Measurements from ENCODE around the gene VGF.
"Not testable (repeated sequence)": the region's sequence is repeated elsewhere in the genome, so short reads cannot be mapped to it uniquely, and the experiment has no call there.

The VGF gene

DNA sequence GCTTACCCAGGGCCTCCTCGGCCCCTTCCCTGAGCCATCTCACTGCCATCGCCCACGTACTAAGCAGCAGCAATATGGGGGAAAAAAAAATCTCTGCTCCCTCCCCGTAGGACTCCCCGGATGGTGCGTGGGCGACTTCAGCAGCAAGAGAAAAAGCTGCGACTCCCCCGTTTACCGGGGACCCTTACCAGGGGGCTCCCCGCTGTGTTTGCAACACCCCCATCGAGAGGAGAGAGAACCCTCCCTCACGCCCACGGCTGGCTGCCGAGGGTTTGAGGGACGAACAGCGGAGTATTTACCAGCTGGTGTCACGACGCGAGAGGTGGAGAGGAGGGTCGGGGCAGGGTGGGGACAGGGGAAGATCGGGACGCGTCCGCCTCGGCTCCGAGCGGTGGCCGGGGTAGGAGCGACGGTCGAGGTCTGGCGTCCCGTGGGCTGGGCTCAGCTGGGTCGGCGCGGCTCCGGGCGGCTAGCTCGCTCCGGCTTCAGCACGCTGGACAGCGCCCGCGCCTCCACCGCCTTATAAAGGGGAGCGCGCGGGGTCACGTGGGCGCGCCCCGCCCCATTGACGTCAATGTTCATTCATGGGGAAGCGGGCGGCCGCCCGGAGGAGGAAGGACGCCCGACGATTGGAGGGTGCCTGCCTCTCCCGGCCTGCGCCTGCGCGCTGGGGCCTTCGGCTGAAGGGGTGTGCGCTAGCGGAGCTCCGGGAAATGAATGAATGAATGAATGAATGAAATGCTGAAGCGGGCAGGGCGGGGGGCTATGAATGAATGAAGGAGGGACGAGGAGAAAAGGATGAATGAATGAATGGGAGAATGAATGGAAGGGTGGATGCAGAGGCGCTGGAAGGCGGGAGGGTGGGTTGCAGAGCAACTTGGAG, at the start of gene VGF:
VGF (minus strand) TSS at position 495 of the 883 bp plus-strand sequence. CDS start 726 bp downstream, outside the sequence.
- in situ Hi-C loops (cut with MboI; ENCODE audit: low pct_unique_long_range_greater_than_20kb, low sequenced_read_pairs): no loop called here

DNA sequence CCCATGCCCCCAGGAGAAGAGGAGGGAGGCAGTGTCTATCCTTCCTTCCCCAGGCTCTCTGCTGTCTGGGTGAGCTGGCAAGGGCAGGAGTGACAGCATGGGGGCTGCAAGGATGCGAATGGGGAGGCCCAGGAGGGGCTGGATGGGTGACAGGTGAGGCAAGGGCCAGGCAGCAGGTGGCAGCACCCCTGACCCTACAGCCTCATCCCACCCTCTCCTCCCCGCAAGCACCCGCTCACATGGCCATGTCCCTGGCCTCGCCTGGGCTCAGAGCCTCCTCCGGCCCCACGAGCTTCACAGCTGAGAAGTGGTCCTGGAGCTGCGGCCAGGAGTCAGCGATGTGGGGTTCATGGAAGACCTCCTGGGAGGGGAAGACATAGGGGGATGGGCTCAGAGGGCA, 46.6 kb upstream of the VGF start:
- no peak for DNase-seq
- in situ Hi-C loops (cut with MboI; ENCODE audit: low pct_unique_long_range_greater_than_20kb, low sequenced_read_pairs): no loop called here

More for the DNA sequence above, at the start of gene VGF:
- DNase-seq: peak; percentile 96

GRCh38 chr7:101211501-101211900, 46.1 kb upstream of the VGF start:
- in situ Hi-C loops (cut with MboI; ENCODE audit: low pct_unique_long_range_greater_than_20kb, low sequenced_read_pairs): no loop called here

DNA sequence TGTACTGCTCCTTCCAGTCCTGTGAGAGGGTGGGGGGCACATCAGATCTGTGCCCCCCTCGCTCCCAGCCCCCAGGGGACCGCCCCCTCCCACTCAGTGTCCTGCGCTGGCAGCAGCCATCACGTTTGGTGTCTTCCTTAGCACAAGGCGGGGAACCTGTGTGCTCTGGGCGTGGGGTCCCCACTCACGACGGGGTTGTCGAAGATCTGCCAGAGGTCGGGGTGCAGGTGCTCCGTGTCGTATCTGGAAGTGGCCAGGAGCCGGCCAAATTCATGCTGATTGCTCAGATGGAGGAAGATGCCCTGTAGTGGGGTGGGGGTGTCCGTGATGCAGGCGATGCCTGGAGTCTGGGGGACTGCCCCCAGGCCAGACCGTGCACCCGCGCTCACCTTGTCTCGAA, 44.8 kb upstream of the VGF start:
- in situ Hi-C loops (cut with MboI; ENCODE audit: low pct_unique_long_range_greater_than_20kb, low sequenced_read_pairs): no loop called here
- no peak for DNase-seq

More at GRCh38 chr7:101211501-101211900, 46.1 kb upstream of the VGF start:
- DNase-seq: no peak

- DNase-seq: no peak
- in situ Hi-C loops (cut with MboI; ENCODE audit: low pct_unique_long_range_greater_than_20kb, low sequenced_read_pairs): no loop called here
These were observed 43.4 kb upstream of the VGF start for GRCh38 chr7:101208794-101209193.

DNA sequence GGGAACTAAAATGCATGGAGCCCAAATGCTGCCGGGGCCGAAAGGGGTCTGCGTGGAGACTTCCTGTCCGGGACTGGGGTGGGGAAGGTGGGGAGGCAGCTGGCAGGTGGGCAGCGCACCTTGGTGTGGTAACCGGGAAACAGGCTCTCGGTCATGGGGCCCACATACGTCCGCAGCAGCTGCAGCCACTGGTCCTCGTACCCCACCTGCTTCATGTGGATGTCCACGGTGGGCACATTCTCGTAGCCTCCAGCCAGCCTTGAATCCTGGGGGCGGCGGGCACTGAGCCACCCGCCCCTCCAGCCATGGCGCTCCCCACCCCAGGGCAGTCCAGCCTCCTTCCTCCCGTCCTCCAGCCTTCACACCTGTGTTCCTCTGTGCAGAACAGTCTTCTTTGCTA, 42.1 kb upstream of the VGF start:
- DNase-seq: no peak
- in situ Hi-C loops (cut with MboI; ENCODE audit: low pct_unique_long_range_greater_than_20kb, low sequenced_read_pairs): no loop called here

DNA sequence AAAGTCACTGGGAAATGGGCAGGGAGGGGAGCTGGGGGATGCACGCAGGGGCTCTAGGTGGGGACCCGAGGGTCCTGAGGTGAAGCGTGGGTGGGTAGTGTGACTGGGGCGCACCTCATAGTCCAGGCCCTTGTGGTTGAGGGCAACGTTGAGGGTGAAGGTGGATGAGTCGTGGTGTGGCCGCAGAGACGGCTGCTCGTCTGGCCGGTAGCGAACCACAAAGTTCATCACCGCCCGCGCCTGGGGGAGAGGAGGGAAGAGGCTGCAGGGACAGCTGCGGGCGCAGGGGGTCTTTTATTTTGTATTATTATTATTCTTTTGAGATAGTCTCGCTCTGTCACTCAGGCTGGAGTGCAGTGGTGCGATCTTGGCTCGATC, 41.3 kb upstream of the VGF start:
- DNase-seq: no peak
- in situ Hi-C loops (cut with MboI; ENCODE audit: low pct_unique_long_range_greater_than_20kb, low sequenced_read_pairs): no loop called here

- no peak for DNase-seq
- in situ Hi-C loops (cut with MboI; ENCODE audit: low pct_unique_long_range_greater_than_20kb, low sequenced_read_pairs): no loop called here
These were observed 40.7 kb upstream of the VGF start for GRCh38 chr7:101205901-101206664.

- peak; percentile 27 for DNase-seq
- in situ Hi-C loops (cut with MboI; ENCODE audit: low pct_unique_long_range_greater_than_20kb, low sequenced_read_pairs): not testable (repeated sequence)
These were observed 38.7 kb upstream of the VGF start for GRCh38 chr7:101203740-101204738.

DNA sequence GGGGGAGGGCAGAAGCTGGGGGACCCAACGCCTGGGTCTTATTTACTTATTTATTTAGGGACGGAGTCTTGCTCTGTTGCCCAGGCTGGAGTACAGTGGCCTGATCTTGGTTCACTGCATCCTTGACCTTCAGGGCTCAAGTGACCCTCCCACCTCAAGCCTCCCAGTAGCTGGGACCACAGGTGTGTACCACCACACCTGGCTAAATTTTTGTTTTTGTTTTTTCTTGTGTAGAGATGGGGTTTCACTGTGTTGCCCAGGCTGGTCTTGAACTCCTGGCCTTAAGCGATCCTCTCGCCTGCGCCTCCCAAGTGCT, 37.2 kb upstream of the VGF start:
- DNase-seq: no peak
- in situ Hi-C loops (cut with MboI; ENCODE audit: low pct_unique_long_range_greater_than_20kb, low sequenced_read_pairs): no loop called here

DNA sequence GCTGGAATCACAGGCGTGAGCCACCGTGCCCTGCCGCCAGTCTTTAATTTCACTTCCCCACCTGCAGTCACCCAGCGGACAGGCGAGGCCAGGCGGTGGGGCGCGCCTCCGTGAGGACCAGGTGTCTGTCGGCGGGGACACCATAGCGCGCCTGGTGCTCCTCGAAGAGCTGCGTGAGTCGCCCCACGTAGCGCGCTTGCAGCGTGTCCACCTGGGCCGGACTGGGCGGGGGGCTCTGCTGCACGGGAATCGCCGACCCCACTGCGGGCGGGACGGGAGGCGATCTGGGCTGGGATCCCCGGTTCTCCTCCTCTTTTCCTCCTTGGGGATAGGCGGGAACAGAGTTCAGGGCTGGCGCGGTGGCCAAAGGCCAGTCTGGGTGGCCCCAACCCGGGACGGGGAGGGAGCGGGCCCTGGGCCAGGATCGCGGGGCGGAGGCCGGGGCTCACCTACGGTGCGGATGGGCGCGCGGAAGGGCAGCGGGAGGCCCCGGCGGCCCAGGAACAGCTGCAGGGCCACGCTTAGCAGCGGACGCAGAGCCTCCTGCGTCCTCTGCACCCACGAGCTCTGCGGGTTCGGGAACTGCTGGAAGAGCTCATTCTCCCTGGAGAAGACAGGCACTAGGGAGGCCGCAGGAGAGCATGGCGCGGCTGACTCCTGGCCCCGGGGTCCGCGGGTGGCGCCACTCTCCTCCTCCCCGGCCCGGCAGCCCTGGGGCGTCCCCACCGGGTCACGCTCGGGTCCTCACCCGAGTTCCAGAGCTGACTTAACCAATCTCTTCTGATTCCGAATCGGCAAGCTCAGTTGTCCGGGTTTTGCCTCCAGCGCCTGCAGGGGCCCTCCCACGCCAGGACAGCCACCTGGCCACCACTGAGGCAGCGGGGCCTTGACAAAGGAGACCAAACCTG, 36.6 kb upstream of the VGF start:
- in situ Hi-C loops (cut with MboI; ENCODE audit: low pct_unique_long_range_greater_than_20kb, low sequenced_read_pairs): no loop called here
- DNase-seq: no peak

DNA sequence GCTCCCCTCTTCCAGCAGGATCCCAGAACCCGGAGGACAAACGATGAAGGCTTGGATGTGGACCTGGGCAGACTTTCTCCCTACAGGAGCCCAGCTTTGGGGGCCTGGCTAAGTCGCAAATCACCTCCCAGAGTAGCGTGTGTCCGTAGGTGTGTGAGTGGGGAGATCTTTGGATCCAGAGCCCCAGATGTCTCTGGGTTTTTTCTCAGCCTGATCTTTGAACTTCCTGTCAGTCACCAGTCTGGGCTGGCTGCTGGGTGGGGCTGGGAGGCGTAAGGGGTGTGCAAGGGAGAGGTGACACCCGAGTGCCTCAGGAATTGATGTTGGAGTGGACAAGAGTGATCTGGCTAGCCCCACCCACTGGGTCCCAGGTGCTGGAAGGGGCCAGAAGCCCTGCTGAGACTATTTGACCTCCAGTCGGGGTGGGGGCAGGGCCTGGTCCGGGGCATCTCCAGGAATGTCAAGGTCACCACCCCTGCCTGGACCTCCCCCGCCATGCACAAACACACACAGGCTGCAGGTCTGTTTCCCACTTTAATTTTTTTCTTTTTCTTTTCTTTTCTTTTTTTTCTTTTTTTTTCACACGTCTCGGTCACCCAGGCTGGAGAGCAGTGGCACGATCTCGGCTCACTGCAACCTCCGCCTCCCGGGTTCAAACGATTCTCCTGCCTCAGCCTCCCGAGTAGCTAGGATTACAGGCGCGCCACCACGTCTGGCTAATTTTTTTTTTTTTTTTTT, 35.7 kb upstream of the VGF start, which contains the start of gene MOGAT3:
MOGAT3 (minus strand) TSS at position 175 of the 738 bp plus-strand sequence. CDS start 182 bp downstream, outside the sequence.
- no peak for DNase-seq
- in situ Hi-C loops (cut with MboI; ENCODE audit: low pct_unique_long_range_greater_than_20kb, low sequenced_read_pairs): no loop called here

- no peak for DNase-seq
- in situ Hi-C loops (cut with MboI; ENCODE audit: low pct_unique_long_range_greater_than_20kb, low sequenced_read_pairs): no loop called here
These were observed 35.1 kb upstream of the VGF start for GRCh38 chr7:101200504-101200861.

- in situ Hi-C loops (cut with MboI; ENCODE audit: low pct_unique_long_range_greater_than_20kb, low sequenced_read_pairs); DNase-seq: not testable (repeated sequence)
These were observed 34.2 kb upstream of the VGF start for GRCh38 chr7:101199522-101199921.

DNA sequence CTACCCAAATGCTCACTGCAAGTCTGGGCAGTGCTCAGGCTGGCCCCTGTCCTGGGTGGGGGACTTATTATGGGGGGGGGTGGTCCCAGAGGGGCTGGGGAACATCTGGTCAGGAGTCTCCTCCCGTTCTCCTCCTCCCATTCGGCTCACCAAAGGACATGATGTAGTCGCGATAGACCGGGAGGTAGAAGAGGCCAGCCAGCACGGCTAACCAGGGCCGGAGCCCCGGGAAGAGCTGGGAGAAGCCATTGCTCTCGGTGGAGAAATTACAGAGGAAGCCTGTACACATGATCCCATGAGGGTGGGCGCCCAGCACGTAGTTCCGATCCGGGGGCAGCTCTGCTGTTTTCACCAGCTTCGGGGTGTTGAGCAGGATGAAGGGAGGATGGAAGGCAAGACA, 33.1 kb upstream of the VGF start:
- in situ Hi-C loops (cut with MboI; ENCODE audit: low pct_unique_long_range_greater_than_20kb, low sequenced_read_pairs): no loop called here
- DNase-seq: no peak

DNA sequence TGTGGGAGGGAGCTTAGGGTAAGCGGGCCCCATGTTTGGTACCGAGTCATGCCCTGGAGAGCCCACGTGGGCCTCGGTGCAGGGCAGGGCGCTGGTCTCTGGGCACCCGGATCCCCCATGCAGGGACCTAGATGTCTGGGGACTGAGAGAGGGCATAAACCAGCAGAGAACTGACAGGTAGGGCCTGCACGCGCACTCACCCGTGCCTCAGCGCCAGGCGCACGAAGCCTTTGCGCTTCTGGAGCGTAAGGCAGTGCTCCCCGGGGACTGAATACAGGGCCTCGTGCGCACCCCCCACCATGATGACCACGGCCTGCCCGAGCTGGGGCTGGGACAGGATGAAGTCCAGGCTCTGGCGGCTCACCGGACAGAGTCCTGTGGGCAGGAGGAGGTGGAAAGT, 32.6 kb upstream of the VGF start:
- in situ Hi-C loops (cut with MboI; ENCODE audit: low pct_unique_long_range_greater_than_20kb, low sequenced_read_pairs): no loop called here
- no peak for DNase-seq

DNA sequence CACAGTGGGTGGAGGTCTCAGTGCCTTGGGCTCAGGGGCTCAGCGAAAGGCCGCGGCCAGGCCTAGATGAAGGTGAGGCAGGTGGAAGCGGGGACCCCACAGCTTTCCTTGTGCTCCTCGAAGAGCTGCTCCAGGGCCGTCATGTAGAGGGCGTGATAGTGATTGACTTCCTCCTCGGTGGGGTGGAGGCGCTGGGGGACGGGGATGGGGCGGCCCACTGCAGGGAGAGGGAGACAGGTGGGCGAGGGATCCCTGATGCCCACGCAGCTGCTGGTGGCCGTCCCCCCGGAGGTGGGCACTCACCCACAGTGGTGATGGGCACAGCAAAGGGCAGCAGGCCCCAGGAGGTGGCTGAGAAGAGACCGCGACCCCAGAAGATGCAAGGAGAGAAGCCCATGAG, 30.5 kb upstream of the VGF start:
- DNase-seq: no peak
- in situ Hi-C loops (cut with MboI; ENCODE audit: low pct_unique_long_range_greater_than_20kb, low sequenced_read_pairs): no loop called here

GRCh38 chr7:101189109-101189508, 23.7 kb upstream of the VGF start:
- no peak for DNase-seq
- in situ Hi-C loops (cut with MboI; ENCODE audit: low pct_unique_long_range_greater_than_20kb, low sequenced_read_pairs): no loop called here

Measured in KBM-7 (cell line).